GM18502 (cell line): Measurements from ENCODE around the gene SDR42E2.
A peak's percentile ranks its signal among the peaks of the same experiment; 100 is the strongest.
"Not testable (repeated sequence)": the region's sequence is repeated elsewhere in the genome, so short reads cannot be mapped to it uniquely, and the experiment has no call there.

Source experiments
- ATAC-seq: cut with Tn5 transposase; IDR thresholded peaks from one replicate; pipeline ENCODE4 v1.9.1; 2021; ENCODE audit warnings: mild to moderate bottlenecking; ENCODE audit not compliant: unreplicated experiment, poor library complexity

SDR42E2 gene

DNA sequence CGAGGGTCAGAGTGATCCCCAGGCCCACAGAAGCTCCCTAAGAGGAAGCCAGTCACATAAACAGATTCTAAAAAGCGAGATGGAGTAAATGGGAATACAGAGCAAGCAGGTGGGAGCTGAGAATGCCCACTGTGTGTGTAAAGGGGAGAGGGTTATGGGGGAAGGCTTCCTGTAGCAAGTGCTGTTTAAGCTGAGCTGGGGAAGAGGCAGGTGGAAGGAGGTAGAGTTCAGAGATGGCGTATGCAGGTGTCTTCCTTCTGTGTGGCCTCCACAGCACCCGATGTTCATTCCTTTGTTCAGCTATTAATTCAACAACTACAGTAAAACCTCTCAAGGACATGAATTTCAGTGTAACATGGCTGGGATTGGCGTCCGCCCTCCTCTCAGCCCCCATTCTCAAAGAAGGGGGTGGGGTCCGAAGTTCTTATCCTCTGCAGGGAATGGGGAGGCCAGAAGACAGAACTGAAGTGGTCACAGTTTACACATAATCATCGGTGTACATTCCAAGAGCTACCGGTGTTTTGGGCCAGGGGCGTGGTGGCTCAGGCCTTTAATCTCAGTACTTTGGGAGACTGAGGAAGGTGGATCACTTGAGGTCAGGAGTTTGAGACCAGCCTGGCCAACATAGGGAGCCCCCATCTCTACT lies 45.5 kb downstream of the SDR42E2 start:
- no peak for ATAC-seq

- ATAC-seq: no peak
Measured at GRCh38 chr16:22210285-22210684, 48.0 kb downstream of the SDR42E2 start.

DNA sequence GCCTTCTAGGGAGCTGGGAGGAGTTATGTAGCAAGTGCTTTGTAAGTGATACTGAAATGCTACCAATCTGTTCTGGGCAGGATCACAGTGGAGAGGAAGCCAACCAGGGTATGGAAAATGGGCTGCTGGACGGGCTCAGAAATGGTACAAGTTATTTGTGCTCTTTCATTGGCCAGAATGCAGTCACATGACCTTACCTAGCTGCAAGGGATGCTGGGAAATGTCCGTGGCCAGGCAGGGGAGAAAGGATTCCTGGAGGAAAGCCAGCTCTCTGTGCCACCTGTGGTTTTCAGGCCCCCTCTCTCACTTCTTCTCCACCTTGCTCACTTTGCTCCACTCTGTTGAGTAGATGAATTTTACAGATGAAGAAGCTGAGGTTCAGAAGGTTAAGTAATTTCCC lies 48.5 kb downstream of the SDR42E2 start:
- no peak for ATAC-seq

- no peak for ATAC-seq
Measured at GRCh38 chr16:22213236-22213635, 50.9 kb downstream of the SDR42E2 start.

DNA sequence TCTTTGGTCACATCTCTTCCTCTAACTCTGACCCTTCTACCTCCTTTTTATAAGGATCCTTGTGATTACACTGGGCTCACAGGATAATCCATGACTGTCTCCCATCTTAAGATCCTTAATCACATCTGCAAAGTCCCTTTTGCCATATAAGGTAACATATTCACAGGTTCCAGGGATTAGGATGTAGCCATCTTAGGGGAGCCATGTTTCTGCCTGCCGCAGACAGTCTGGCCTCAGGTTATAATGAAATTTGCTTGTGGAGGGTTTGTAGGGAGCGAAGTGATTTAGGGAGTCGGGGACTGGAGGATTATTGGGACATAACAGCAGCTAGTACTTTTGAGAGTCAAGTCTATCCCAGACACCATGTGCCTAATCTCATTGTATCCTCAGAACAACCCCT lies 51.5 kb downstream of the SDR42E2 start:
- no peak for ATAC-seq

DNA sequence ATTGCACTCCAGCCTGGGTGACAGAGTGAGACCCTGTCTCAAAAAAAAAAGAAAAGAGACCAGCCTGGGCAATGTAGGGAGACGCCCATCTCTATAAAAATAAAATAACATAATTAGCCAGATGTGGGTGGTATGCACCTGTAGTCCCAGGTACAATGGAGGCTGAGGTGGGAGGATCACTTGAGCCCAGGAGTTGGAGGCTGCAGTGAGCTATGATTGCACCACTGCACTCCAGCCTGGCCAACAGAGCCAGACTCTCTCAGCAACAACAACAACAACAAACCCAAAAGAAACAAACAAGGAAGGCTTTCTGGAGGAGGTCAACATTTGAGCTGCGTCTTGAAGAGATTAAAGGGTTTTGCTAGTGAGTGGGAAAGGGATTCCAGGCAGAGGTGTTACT lies 52.1 kb downstream of the SDR42E2 start:
- ATAC-seq: no peak

DNA sequence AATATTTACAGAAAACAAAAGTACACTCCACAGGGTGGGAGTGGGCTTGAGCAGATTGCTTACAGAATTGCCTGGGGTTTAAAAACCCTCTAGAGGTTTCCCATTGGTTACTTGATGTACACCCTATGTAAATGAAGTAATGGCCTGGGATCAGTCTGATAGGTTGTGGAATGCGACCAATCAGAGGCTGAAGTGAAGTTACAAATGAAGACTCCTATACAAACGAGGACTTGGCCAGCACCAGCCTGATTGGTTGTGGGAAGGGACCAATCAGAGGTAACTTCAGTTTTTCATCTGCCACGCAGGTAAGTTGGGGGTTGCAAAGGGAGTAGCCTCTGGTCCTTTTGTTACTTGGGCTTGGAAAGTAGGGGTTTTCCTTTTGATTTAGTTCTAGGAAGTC lies 52.6 kb downstream of the SDR42E2 start:
- no peak for ATAC-seq

DNA sequence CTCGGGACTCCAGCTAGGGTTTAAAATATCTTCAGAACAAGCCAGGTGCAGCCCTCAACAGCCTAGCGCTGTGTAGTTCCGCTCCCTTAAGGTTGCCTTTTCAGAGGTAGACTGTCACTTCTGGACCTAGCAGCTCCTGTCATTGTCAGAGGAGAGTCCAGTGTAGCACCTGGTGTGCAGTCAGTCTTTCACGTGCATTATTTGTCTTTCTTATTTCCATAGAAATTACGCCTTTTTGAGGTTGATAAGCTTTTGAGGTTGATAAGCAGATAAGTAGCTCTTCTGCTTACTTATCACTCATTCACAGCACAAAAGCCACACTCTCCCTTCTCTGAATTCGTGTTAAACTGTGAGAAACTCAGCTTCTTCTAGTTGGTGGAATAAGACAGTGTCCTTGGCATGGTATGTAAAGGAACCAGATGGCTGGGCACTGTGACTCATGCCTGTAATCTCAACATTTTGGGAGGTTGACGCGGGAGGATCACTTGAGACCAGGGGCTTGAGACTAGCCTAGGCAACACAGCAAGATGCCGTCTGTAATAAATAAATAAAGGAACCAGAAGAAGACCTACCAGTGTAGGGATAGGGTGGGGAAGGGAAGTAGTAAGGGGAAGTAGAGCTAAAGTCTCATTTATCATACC lies 54.0 kb downstream of the SDR42E2 start:
- no peak for ATAC-seq

DNA sequence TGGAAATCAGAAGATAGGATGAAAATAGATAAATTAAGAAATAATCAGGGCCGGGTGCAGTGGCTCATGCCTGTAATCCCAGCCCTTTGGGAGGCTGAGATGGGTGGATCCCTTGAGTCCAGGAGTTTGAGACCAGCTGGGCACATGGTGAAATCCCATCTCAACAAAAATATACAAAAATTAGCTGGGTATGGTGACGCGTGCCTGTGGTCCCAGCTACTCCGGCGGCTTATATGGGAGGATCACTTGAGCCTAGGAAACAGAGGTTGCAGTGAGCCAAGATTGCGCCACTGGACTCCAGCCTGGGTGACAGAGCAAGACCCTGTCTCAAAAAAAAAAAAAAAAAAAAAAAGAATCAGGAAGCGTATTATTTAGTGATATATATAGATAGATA lies 54.5 kb downstream of the SDR42E2 start:
- not testable (repeated sequence) for ATAC-seq

- peak; percentile 92 for ATAC-seq
Measured at GRCh38 chr16:22217890-22218730, 55.8 kb downstream of the SDR42E2 start.

- no peak for ATAC-seq
Measured at GRCh38 chr16:22219389-22220068, 57.2 kb downstream of the SDR42E2 start.

- no peak for ATAC-seq
Measured at GRCh38 chr16:22220069-22220440, 57.7 kb downstream of the SDR42E2 start.

DNA sequence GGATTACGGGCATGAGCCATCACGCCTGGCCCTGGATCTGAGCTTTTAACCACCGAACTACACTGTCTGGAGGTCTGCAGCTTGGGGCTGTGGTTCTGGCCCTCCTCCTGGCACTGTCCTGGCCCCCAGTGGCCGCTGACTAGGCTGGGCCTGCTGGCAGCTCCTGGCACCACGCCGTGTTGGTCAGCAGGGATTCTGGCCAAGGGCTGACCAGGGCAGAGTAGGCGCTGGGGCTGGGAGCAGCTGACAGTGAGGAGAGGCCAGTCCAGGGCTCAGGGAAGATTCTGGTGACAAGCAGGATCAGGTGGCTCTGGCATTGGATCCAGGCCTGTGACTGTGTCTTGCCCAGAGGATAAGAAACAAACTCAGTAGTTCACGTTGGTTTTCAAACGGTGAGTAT lies 58.4 kb downstream of the SDR42E2 start:
- no peak for ATAC-seq

- ATAC-seq: no peak
Measured at GRCh38 chr16:22222006-22222405, 59.7 kb downstream of the SDR42E2 start.

DNA sequence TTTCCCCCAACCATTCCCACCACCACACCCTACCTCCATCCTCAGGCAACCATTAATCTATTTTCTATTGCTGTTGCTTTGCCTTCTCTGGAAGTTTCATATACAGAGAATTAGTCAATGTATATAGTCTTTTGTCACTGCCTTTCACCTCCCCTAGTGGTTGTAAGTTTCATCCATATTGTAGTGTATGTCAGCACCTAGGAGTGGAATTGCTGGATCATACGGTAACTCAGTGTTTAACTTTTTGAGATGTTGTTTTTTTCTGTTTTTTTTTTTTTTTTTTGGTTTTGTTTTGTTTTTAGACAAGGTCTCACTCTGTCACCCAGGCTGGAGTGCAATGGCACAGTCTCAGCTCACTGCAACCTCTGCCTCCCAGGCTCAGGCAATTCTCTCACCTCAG lies 60.7 kb downstream of the SDR42E2 start:
- ATAC-seq: no peak

GRCh38 chr16:22225060-22225459 lies 62.8 kb downstream of the SDR42E2 start:
- no peak for ATAC-seq

DNA sequence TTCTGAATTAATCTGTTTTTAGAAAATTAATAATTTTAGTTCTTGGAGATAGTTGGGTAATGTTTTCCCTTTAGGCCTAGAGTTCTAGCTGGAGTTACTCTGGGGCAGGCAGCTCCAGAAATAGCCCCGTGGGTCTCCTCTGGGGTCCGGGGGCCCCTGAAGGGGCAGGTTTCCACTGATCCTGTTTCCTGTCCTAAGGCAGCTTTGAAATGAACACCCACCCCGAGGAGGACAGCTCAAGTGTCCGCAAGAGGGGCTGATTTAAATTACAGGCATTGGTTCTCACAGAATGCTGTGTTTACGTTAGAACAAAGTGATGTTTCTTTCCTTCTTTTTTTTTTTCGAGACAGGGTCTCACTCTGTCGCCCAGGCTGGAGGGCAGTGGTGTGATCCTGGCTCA lies 67.6 kb downstream of the SDR42E2 start:
- no peak for ATAC-seq

- no peak for ATAC-seq
Measured at GRCh38 chr16:22232277-22233036, 70.2 kb downstream of the SDR42E2 start.

- no peak for ATAC-seq
Measured at GRCh38 chr16:22233037-22233372, 70.7 kb downstream of the SDR42E2 start.
